WTC11 (cell line): Measurements from ENCODE around the gene CREB1.

Experiments used
- CREB1 ChIP-seq: sonication (generic); formaldehyde crosslinking; IDR thresholded peaks from 2 replicates; pipeline ENCODE4 v1.8.0; 2023; ENCODE audit warnings: mild to moderate bottlenecking, missing genetic modification reagents
- EMX1 ChIP-seq: fragments of 250-450 bp; sonication (Bioruptor Pico); IDR thresholded peaks from 2 replicates; pipeline ENCODE4 v1.8.0; 2021; ENCODE audit warnings: mild to moderate bottlenecking
- ESRRA ChIP-seq: sonication (generic); formaldehyde crosslinking; IDR thresholded peaks from 2 replicates; pipeline ENCODE4 v1.8.1; 2022; ENCODE audit warnings: mild to moderate bottlenecking, missing genetic modification reagents, borderline replicate concordance
- FOXK1 ChIP-seq: sonication (generic); formaldehyde crosslinking; IDR thresholded peaks from 2 replicates; pipeline ENCODE4 v1.8.0; 2022; ENCODE audit warnings: mild to moderate bottlenecking, moderate library complexity, missing genetic modification reagents
- GABPB1 ChIP-seq: sonication (generic); formaldehyde crosslinking; IDR thresholded peaks from 2 replicates; pipeline ENCODE4 v1.8.1; 2023; ENCODE audit warnings: mild to moderate bottlenecking, missing genetic modification reagents
- IRF2 ChIP-seq: sonication (generic); formaldehyde crosslinking; IDR thresholded peaks from 2 replicates; pipeline ENCODE4 v1.8.0; 2022; ENCODE audit warnings: low read depth, missing genetic modification reagents, borderline replicate concordance
- NR2C2 ChIP-seq: sonication (generic); formaldehyde crosslinking; IDR thresholded peaks from 2 replicates; pipeline ENCODE4 v1.8.0; 2022; ENCODE audit warnings: mild to moderate bottlenecking, missing genetic modification reagents
- ZNF121 ChIP-seq: sonication (generic); formaldehyde crosslinking; IDR thresholded peaks from 2 replicates; pipeline ENCODE4 v1.8.0; 2023; ENCODE audit warnings: missing genetic modification reagents
- TF ChIP-seq, protein P1 (sequence below): fragments of 200-600 bp; IDR thresholded peaks from 2 replicates; pipeline ENCODE4 v1.8.0; 2022; ENCODE audit warnings: antibody characterized with exemption
- TF ChIP-seq, protein P2 (sequence below): sonication (generic); formaldehyde crosslinking; IDR thresholded peaks from 2 replicates; pipeline ENCODE4 v1.8.1; 2023; ENCODE audit warnings: mild to moderate bottlenecking, moderate library complexity, missing genetic modification reagents
- TF ChIP-seq, protein P3 (sequence below): sonication (generic); formaldehyde crosslinking; IDR thresholded peaks from 2 replicates; pipeline ENCODE4 v1.8.1; 2023; ENCODE audit warnings: mild to moderate bottlenecking, missing genetic modification reagents, moderate library complexity
- TF ChIP-seq, protein P4 (sequence below): sonication (generic); formaldehyde crosslinking; IDR thresholded peaks from 2 replicates; pipeline ENCODE4 v1.8.1; 2022; ENCODE audit warnings: low read depth, mild to moderate bottlenecking, moderate library complexity, missing genetic modification reagents, borderline replicate concordance
- TF ChIP-seq, protein P5 (sequence below): sonication (generic); formaldehyde crosslinking; IDR thresholded peaks from 2 replicates; pipeline ENCODE4 v1.8.0; 2022; ENCODE audit warnings: mild to moderate bottlenecking, missing genetic modification reagents

DNA sequence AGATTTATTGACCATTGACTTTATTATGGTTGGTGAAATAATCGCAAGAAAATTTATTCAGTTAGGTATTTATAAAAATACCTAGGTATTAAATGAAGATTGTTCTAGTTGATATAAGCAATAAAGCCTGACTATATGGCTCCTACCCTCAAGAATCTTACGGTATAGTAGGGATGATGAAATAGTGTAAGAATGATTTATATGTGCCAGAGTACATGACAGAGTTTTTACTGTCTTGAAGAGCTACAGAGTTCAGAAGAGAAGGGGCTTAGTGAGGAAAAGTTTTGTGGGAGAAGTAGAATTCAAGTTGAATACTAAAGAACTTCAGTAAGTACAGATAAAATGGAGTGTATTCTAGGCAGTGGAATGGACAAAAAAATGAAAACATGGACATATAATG is 9.7 kb downstream of the CREB1 start:
- TF ChIP-seq CREB1 (CRISPR knock-in tag): no peak
- TF ChIP-seq, protein P1, sequence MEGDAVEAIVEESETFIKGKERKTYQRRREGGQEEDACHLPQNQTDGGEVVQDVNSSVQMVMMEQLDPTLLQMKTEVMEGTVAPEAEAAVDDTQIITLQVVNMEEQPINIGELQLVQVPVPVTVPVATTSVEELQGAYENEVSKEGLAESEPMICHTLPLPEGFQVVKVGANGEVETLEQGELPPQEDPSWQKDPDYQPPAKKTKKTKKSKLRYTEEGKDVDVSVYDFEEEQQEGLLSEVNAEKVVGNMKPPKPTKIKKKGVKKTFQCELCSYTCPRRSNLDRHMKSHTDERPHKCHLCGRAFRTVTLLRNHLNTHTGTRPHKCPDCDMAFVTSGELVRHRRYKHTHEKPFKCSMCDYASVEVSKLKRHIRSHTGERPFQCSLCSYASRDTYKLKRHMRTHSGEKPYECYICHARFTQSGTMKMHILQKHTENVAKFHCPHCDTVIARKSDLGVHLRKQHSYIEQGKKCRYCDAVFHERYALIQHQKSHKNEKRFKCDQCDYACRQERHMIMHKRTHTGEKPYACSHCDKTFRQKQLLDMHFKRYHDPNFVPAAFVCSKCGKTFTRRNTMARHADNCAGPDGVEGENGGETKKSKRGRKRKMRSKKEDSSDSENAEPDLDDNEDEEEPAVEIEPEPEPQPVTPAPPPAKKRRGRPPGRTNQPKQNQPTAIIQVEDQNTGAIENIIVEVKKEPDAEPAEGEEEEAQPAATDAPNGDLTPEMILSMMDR: no peak
- TF ChIP-seq, protein P2, sequence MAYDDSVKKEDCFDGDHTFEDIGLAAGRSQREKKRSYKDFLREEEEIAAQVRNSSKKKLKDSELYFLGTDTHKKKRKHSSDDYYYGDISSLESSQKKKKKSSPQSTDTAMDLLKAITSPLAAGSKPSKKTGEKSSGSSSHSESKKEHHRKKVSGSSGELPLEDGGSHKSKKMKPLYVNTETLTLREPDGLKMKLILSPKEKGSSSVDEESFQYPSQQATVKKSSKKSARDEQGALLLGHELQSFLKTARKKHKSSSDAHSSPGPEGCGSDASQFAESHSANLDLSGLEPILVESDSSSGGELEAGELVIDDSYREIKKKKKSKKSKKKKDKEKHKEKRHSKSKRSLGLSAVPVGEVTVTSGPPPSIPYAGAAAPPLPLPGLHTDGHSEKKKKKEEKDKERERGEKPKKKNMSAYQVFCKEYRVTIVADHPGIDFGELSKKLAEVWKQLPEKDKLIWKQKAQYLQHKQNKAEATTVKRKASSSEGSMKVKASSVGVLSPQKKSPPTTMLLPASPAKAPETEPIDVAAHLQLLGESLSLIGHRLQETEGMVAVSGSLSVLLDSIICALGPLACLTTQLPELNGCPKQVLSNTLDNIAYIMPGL (CRISPR knock-in tag): no peak
- no peak for TF ChIP-seq ESRRA
- TF ChIP-seq GABPB1 (CRISPR knock-in tag): no peak
- TF ChIP-seq NR2C2: no peak
- TF ChIP-seq IRF2 (CRISPR knock-in tag): no peak
- TF ChIP-seq EMX1 (CRISPR knock-in tag): no peak
- TF ChIP-seq, protein P3, sequence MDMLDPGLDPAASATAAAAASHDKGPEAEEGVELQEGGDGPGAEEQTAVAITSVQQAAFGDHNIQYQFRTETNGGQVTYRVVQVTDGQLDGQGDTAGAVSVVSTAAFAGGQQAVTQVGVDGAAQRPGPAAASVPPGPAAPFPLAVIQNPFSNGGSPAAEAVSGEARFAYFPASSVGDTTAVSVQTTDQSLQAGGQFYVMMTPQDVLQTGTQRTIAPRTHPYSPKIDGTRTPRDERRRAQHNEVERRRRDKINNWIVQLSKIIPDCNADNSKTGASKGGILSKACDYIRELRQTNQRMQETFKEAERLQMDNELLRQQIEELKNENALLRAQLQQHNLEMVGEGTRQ (CRISPR knock-in tag): no peak
- TF ChIP-seq, protein P4, sequence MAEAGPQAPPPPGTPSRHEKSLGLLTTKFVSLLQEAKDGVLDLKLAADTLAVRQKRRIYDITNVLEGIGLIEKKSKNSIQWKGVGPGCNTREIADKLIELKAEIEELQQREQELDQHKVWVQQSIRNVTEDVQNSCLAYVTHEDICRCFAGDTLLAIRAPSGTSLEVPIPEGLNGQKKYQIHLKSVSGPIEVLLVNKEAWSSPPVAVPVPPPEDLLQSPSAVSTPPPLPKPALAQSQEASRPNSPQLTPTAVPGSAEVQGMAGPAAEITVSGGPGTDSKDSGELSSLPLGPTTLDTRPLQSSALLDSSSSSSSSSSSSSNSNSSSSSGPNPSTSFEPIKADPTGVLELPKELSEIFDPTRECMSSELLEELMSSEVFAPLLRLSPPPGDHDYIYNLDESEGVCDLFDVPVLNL (CRISPR knock-in tag): no peak
- TF ChIP-seq, protein P5, sequence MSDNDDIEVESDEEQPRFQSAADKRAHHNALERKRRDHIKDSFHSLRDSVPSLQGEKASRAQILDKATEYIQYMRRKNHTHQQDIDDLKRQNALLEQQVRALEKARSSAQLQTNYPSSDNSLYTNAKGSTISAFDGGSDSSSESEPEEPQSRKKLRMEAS (CRISPR knock-in tag): no peak
- TF ChIP-seq FOXK1 (CRISPR knock-in tag): no peak
- no peak for TF ChIP-seq ZNF121 (CRISPR knock-in tag)
